HCT116 (cell line): ENCODE data around the gene ECT2. TPM values are rescaled to one million over a fixed set of nuclear protein-coding genes. Genes with fewer than 3 reads are reported as not detected.

Source experiments
- ATAC-seq: fragments of 200-7000 bp; cut with Tn5 transposase; 2 replicates; pipeline ENCODE4 v1.9.1; 2020; ENCODE audit warnings: mild to moderate bottlenecking, moderate library complexity
- BruUV-seq: library from RNA; stranded (reverse); fragments of 400-500 nt; replicated peaks from 2 replicates; lab custom pipeline; 2021; lab: Mats Ljungman, UMichigan
- CTCF ChIA-PET: fragments of 300-600 bp; sonication (Branson Sonifier 250); formaldehyde crosslinking; loops from one replicate; lab custom pipeline; 2021; ENCODE audit warnings: antibody characterized with exemption; lab: Charles Lee
- POLR2A ChIA-PET: fragments of 300-600, 350-600 bp; sonication (Branson Sonifier 250); formaldehyde crosslinking; loops from one replicate; lab custom pipeline; 2021; ENCODE audit warnings: antibody characterized with exemption; lab: Charles Lee
- RAD21 ChIA-PET, 2 experiments: fragments of 300-600 bp; sonication (Branson Sonifier 250); formaldehyde crosslinking; loops; one replicate each; lab custom pipeline; 2023; ENCODE audit warnings: low total read pairs in 2 of 2; ENCODE audit not compliant: uncharacterized antibody in 2 of 2, unreplicated experiment in 2 of 2, low non-redundant PET in 1 of 2; lab: Charles Lee
- DNase-seq: peaks from one replicate; pipeline ENCODE4 v3.0.0-alpha.2; 2010; ENCODE audit warnings: low read depth, low spot score
- H2AFZ ChIP-seq: fragments of 200-600 bp; shearing (Covaris generic), sonication (generic); 2 replicates; pipeline ENCODE4 v1.6.1; 2017; ENCODE audit warnings: low read depth, mixed run types, mixed read lengths, antibody characterized with exemption, low read length; ENCODE audit not compliant: poor library complexity, severe bottlenecking
- H3K27ac ChIP-seq: 2 replicates; pipeline ENCODE4 v1.5.1; 2012; ENCODE audit warnings: low read depth, low read length
- H3K27me3 ChIP-seq: fragments of 200-600 bp; sonication (generic); 2 replicates; pipeline ENCODE4 v1.6.1; 2016; ENCODE audit warnings: mixed run types, low read length, mixed read lengths; ENCODE audit not compliant: insufficient read depth
- H3K36me3 ChIP-seq, 2 experiments: fragments of 200-500 bp in 1 of 2; fragments of 200-600 bp in 1 of 2; sonication (Bioruptor generic) in 1 of 2; sonication (generic) in 1 of 2; 2 replicates each; pipeline versions ENCODE4 v1.5.1 to v1.6.1; 2014 to 2016; ENCODE audit warnings: low read length in 2 of 2, inconsistent platforms in 1 of 2, mixed read lengths in 1 of 2, mixed run types in 1 of 2; ENCODE audit not compliant: insufficient read depth in 2 of 2, control insufficient read depth in 1 of 2
- H3K4me1 ChIP-seq, 2 experiments: fragments of 200-600 bp in 1 of 2; sonication (generic) in 1 of 2; 2 replicates each; pipeline versions ENCODE4 v1.5.1 to v1.6.1; 2012 to 2017; ENCODE audit warnings: low read length in 2 of 2, inconsistent platforms in 1 of 2, mild to moderate bottlenecking in 1 of 2, mixed read lengths in 1 of 2, mixed run types in 1 of 2, moderate library complexity in 1 of 2; ENCODE audit not compliant: insufficient read depth in 2 of 2, control insufficient read depth in 1 of 2
- H3K4me2 ChIP-seq: fragments of 200-600 bp; sonication (generic); 2 replicates; pipeline ENCODE4 v1.6.1; 2017; ENCODE audit warnings: mixed run types, low read length, mixed read lengths
- H3K4me3 ChIP-seq, 2 experiments: fragments of 200-600 bp in 1 of 2; sonication (generic) in 1 of 2; replicated peaks in 1 of 2; 2 replicates each; pipeline ENCODE4 v1.5.1; 2011 to 2016; ENCODE audit warnings: low read length in 2 of 2, control low read depth in 1 of 2, low read depth in 1 of 2, mild to moderate bottlenecking in 1 of 2, mixed read lengths in 1 of 2, mixed run types in 1 of 2
- H3K79me2 ChIP-seq: fragments of 200-600 bp; sonication (generic); 2 replicates; pipeline ENCODE4 v1.6.1; 2017; ENCODE audit warnings: mild to moderate bottlenecking, mixed run types, low read length, moderate library complexity, mixed read lengths; ENCODE audit not compliant: insufficient read depth
- H3K9ac ChIP-seq: fragments of 200-600 bp; sonication (generic); 2 replicates; pipeline ENCODE4 v1.6.1; 2016; ENCODE audit warnings: low read length, mixed read lengths
- H3K9me2 ChIP-seq: fragments of 200-600 bp; sonication (generic), shearing (Covaris generic); 2 replicates; pipeline ENCODE4 v1.6.1; 2017; ENCODE audit warnings: mixed run types, mild to moderate bottlenecking, moderate library complexity; ENCODE audit not compliant: insufficient read depth
- H3K9me3 ChIP-seq, 2 experiments: fragments of 200-500 bp in 1 of 2; fragments of 200-600 bp in 1 of 2; sonication (Bioruptor generic) in 1 of 2; sonication (generic) in 1 of 2; 2 replicates each; pipeline ENCODE4 v1.6.1; 2014 to 2017; ENCODE audit warnings: low read length in 2 of 2, mixed read lengths in 2 of 2, inconsistent platforms in 1 of 2, low read depth in 1 of 2, mild to moderate bottlenecking in 1 of 2, mixed run types in 1 of 2, moderate library complexity in 1 of 2; ENCODE audit not compliant: control insufficient read depth in 1 of 2, insufficient read depth in 1 of 2
- H4K20me1 ChIP-seq: fragments of 200-600 bp; sonication (generic), shearing (Covaris generic); 2 replicates; pipeline ENCODE4 v1.6.1; 2017; ENCODE audit warnings: mixed run types, mild to moderate bottlenecking, moderate library complexity; ENCODE audit not compliant: insufficient read depth
- CEBPB ChIP-seq: IDR thresholded peaks from 2 replicates; pipeline ENCODE4 v1.6.1; 2012; ENCODE audit warnings: low read depth
- EGR1 ChIP-seq: IDR thresholded peaks from 2 replicates; pipeline ENCODE4 v1.6.1; 2012; ENCODE audit warnings: low read depth
- EZH2phosphoT487 ChIP-seq: fragments of 200-600 bp; IDR thresholded peaks from 2 replicates; pipeline ENCODE4 v1.6.1; 2018; ENCODE audit warnings: antibody characterized with exemption, borderline replicate concordance
- FOSL1 ChIP-seq: IDR thresholded peaks from 2 replicates; pipeline ENCODE4 v1.6.1; 2012; ENCODE audit warnings: low read depth
- JUND ChIP-seq: IDR thresholded peaks from 2 replicates; pipeline ENCODE4 v1.6.1; 2012
- POLR2A ChIP-seq: IDR thresholded peaks from 2 replicates; pipeline ENCODE4 v1.7.0; 2011; ENCODE audit warnings: borderline replicate concordance; ENCODE audit not compliant: insufficient read depth, insufficient read length; ENCODE audit errors: extremely low read depth
- POLR2AphosphoS5 ChIP-seq: IDR thresholded peaks from 2 replicates; pipeline ENCODE4 v1.6.1; 2011; ENCODE audit warnings: mild to moderate bottlenecking, low read depth, low read length, moderate library complexity
- RAD21 ChIP-seq: IDR thresholded peaks from 2 replicates; pipeline ENCODE4 v1.6.1; 2012; ENCODE audit warnings: low read depth, mild to moderate bottlenecking
- SRF ChIP-seq: IDR thresholded peaks from 2 replicates; pipeline ENCODE4 v1.6.1; 2012; ENCODE audit warnings: low read depth
- TCF7L2 ChIP-seq: IDR thresholded peaks from 2 replicates; pipeline ENCODE4 v1.7.0; 2011; ENCODE audit warnings: borderline replicate concordance, inconsistent platforms; ENCODE audit not compliant: insufficient read depth, insufficient read length; ENCODE audit errors: extremely low read depth
- YY1 ChIP-seq: IDR thresholded peaks from 2 replicates; pipeline ENCODE4 v1.6.1; 2011; ENCODE audit warnings: low read length, low read depth, moderate library complexity, mild to moderate bottlenecking; ENCODE audit not compliant: insufficient replicate concordance; ENCODE audit errors: extremely low read depth
- ZNF274 ChIP-seq: fragments of 200-500 bp; sonication (Bioruptor generic); IDR thresholded peaks from 2 replicates; pipeline ENCODE4 v1.6.1; 2014; ENCODE audit warnings: mild to moderate bottlenecking, low read depth, low read length, inconsistent platforms
- intact Hi-C: fragments of 100-400 bp; cut with micrococcal nuclease; formaldehyde crosslinking; loops from 2 replicates; pipeline ENCODE4 v1.10.0; 2022
- total RNA-seq: library from RNA; stranded (reverse); gene quantifications from one replicate; pipeline ENCODE4 v1.2.1, GENCODE V29; 2021; ENCODE audit not compliant: unreplicated experiment
- TF ChIP-seq, protein P1 (sequence below): IDR thresholded peaks from 2 replicates; pipeline ENCODE4 v1.6.1; 2012

ECT2 gene
- total RNA-seq, 1 experiment from 2014 or later = 95.6 TPM

DNA sequence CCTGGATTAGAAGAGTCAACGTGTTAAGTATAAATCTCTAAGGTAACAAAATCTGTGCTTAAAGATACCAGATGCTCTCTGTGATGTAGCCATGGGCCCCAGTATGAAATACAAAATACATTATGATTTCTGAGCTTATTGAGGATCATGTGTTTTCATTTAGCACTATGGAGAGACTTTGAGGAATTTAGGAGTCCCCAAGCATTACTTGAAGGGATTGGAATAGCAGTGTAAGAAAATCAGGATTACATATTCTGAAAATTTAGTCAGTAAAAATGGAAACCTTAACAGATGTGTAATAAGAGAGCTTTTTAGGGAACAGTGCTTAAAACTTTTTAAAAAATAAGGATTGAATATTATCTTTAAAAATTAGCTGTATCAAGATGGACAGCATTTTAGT, 35.5 kb downstream of the ECT2 start:
- RAD21 ChIA-PET = no interaction called here
- BruUV-seq = no TSS peak

DNA sequence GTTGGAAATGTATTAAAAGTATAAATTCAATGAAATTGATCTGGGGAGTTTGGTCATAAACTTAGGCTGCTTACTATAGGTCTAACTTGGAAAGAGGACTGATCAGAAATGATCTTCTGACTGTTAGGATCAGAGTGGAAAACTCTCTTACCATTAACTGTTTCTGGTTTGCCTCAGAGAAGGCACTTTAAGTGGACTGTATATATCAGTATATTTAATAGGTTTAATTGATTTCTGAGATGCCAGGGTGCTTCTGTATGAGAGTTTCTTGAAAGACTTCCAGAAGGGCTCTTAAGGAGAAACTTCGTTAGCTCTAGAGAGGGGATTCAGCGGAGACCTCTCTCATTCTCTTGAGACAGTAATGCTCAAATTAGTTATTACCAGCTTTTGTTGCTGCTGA, 36.5 kb downstream of the ECT2 start:
- H3K27me3 ChIP-seq = no peaks in the 10 kb centered on the region
- TF ChIP-seq SRF (no peak), TCF7L2 (no peak), YY1 (no peak), JUND (no peak), EGR1 (no peak)
- intact Hi-C loops = no loop called here
- CTCF ChIA-PET = no interaction called here
- ATAC-seq (no peak), DNase-seq (no peak)
- H4K20me1 ChIP-seq = no peaks in the 10 kb centered on the region; the same call in 1 of the 2 replicates
- RAD21 ChIA-PET = no interaction called here
- H3K4me3 ChIP-seq = no peak overlapping the region
- POLR2A ChIA-PET = no interaction called here
- H3K79me2 ChIP-seq = peaks cover 55% of the 10 kb centered on the region
- no peaks in the 10 kb centered on the region for H3K9me3 ChIP-seq
- no peak overlapping the region for H3K4me2 ChIP-seq
- no peak overlapping the region for H2AFZ ChIP-seq
- no TSS peak for BruUV-seq
- no peaks in the 10 kb centered on the region for H3K9me2 ChIP-seq
- H3K4me1 ChIP-seq = no peaks in the 10 kb centered on the region
- peaks cover 14 to 60% of the 10 kb centered on the region in 2 experiments for H3K36me3 ChIP-seq
- H3K27ac ChIP-seq = no peak overlapping the region
- H3K9ac ChIP-seq = no peak overlapping the region

More for the DNA sequence above, 35.5 kb downstream of the ECT2 start:
- Histone ChIP-seq H3K4me2 (no peak overlapping the region), H3K4me3 (no peak overlapping the region), H3K36me3 (peaks cover 8 to 57% of the 10 kb centered on the region in 2 experiments), H3K27ac (no peak overlapping the region), H2AFZ (no peak overlapping the region), H3K79me2 (peaks cover 56% of the 10 kb centered on the region), H3K9ac (no peak overlapping the region), H3K27me3 (no peaks in the 10 kb centered on the region), H4K20me1 (peaks cover 4% of the 10 kb centered on the region; the same call in 1 of the 2 replicates), H3K9me3 (no peaks in the 10 kb centered on the region), H3K9me2 (no peaks in the 10 kb centered on the region), H3K4me1 (no peaks in the 10 kb centered on the region)
- CTCF ChIA-PET = no interaction called here
- DNase-seq = no peak
- no peak for ATAC-seq
- POLR2A ChIA-PET = no interaction called here
- intact Hi-C loops = no loop called here
- no peak for TF ChIP-seq POLR2AphosphoS5
- no peak for TF ChIP-seq SRF
- no peak for TF ChIP-seq ZNF274
- TF ChIP-seq FOSL1 = no peak
- TF ChIP-seq RAD21 = no peak
- TF ChIP-seq, protein P1, sequence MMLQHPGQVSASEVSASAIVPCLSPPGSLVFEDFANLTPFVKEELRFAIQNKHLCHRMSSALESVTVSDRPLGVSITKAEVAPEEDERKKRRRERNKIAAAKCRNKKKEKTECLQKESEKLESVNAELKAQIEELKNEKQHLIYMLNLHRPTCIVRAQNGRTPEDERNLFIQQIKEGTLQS = no peak
- no peak for TF ChIP-seq EZH2phosphoT487
- no peak for TF ChIP-seq TCF7L2
- TF ChIP-seq CEBPB = no peak
- no peak for TF ChIP-seq POLR2A
